ENCODE results near the gene PDZD2.
"Not testable (repeated sequence)": the region's sequence is repeated elsewhere in the genome, so short reads cannot be mapped to it uniquely, and the experiment has no call there.

GRCh38 chr5:32039133-32039532 lies 400.2 kb downstream of the PDZD2 start:
- TF ChIP-seq POLR2A, CTCF (IDR thresholded peaks at IDR 0.05): not testable (repeated sequence)

Measured in heart left ventricle (tissue), 13 donors.